ENCODE data around the gene ANKRD34A.

ANKRD34A gene

GRCh38 chr1:145967288-145967687 is 2.9 kb upstream of the ANKRD34A start:
- no peak for DNase-seq (ENCODE audit: low read depth in 3 of 3)

DNA sequence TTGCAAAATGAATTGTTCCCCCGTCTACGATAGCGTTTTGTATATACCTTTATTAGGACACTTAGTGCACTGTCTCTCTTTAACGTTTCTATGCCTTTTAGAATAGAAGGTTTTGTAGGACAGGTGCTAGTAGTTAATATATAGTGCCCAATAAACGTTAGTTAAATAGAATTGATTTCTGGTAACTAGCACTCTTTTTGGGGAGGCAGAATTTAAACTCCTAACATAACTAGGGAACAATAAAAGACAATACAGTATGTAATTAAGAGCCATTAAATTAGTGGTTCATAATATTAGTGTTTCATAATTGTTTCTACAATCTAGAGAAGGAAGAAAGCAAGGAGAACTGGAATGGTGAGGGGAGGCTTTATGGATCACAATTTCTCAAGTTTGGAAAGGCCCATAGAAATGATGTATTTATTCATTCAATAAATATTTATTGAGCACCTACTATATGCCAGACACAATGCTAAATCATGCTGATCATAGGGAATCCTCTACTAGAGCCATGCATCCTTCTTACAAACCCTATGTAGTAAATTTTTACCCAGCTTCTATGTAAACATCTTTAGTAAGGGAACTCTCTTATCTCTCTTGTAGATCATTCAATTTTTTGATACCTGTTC is 857 bp upstream of the ANKRD34A start:
- DNase-seq (ENCODE audit: low read depth in 3 of 3) = no peak

DNA sequence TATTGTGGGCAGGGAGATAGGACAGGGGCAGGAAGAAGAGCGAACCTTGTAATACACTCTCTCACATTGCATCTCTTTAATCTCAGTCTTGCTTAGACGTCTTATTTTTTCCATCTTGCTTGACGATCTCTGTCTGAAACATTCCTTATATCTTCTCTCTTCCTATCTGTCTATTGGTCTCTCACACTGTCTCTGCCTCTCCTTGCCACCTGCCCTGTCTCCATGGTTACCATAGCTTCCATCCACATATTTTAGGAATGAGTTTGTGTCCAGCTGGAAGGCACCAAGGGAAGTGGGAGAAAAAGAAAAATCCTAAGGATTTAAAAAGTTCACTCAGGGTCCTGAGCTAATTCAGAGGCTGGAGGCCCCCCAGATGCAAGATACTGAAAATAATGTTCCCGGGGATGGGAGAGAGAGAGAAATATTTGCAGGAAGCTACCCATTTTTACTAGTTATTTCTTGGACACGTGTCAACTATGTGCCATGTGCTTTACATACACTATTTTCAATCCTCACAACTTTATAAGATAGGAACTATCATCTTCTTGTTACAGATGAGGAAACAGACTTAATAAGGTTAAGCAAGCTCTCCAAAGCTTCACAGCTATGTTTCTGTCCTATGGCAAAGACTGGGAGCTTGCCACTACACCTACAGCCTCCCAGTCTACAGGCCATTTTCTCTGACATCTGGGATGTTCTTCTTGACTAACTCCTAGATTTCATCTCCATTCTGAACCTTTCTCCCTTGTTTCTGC is 933 bp downstream of the ANKRD34A start:
- DNase-seq (ENCODE audit: low read depth in 3 of 3) = no peak

DNA sequence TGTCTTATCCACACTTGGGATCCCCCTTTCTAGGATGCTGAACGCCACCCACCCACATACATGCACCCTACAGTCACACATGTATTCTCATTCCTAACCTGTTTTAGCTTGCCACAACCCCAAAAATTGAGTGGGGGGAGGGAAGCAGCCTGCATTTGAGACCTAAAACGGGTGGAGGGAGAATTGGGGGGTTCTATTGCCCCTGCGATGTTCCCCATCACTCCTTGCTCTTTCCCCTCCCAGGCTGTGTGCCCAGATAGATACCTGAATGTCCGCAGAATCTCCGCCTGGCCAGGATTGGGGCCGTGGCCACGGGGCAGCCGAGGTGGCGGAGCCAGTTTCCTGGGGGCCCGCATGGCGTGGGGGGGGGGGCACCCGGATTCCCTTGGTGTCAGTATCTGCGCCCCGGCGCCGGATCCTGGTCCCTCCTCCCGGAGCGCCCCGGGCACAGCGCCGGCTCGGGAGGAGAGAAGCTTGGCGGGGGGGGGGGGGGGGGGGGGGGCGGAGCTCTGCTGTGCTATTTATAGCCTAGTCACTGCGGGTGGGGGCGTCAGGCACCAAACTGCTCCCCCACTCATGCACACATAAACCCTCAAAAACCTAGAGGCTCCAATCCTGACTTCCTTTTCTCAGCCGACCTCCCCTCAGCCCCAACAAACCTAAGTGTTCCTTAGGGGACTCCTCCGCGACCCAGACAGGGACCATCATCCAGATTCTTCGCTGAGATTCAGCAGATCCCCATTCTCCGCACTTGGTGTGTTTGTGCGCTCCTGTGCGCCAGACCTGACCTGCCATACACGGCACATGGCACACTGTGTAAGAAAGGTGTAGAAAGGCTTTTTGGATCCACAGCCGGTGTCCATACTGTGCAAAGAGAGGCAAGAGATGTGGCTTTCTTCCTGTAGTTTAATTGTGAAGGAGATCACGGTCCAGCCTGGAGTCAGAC is 1.9 kb downstream of the ANKRD34A start:
- no peak for DNase-seq (ENCODE audit: low read depth in 3 of 3)

GRCh38 chr1:145961425-145962156 is 2.8 kb downstream of the ANKRD34A start:
- DNase-seq (ENCODE audit: low read depth in 3 of 3) = peak in 2 of 3 experiments; percentile 33 to 50

DNA sequence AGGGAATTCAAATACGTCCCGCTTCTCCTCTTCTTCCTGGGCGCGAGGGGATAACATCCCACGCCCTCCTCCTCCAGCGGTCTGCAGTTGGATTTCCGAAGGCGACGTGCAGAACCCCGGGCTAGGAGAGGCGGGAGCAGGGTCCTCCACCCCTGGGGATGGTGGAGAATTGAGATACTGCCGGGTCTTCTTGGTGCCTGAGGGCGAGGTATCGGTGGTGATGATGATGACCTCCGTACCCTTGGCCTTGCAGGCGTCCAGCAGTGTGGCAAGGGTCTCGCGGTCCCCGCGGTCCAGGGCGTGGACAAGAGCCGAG is 3.3 kb downstream of the ANKRD34A start:
- no peak for DNase-seq (ENCODE audit: low read depth in 3 of 3)

- DNase-seq (ENCODE audit: low read depth in 3 of 3) = no peak
Observed at GRCh38 chr1:145960468-145961108, 3.8 kb downstream of the ANKRD34A start.

DNA sequence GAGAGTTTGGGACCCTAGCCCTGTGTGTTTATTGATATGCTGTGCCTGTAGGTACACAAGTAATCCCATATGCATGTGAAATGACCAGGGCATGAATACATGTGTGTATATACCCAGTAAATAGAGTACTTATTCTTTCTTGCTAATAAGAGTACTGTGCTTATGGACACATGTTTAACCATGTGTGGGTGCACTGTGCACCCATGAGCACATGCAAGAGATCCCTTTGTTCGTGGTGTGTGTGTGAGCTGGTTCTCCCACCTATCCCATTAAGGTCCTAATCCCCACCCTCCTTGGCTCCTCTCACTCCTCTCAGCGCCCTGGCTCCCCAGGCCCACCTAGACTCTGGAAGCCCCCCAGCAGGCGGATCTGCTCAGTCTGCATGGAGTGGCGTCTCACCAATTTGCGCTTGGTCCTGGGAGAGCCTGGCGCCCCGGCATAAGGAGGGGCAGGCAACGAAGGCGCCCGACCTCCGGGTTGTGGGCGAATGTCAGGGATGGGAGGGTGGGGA is 4.4 kb downstream of the ANKRD34A start:
- DNase-seq (ENCODE audit: low read depth in 3 of 3) = no peak

- DNase-seq (ENCODE audit: low read depth in 3 of 3) = no peak
Observed at GRCh38 chr1:145959333-145959732, 5.0 kb downstream of the ANKRD34A start.

- no peak for DNase-seq (ENCODE audit: low read depth in 3 of 3)
Observed at GRCh38 chr1:145958734-145959133, 5.6 kb downstream of the ANKRD34A start.

- peak; percentile 85 to 89 (median 87) for DNase-seq (ENCODE audit: low read depth in 3 of 3)
Observed at GRCh38 chr1:145957443-145958319, 6.7 kb downstream of the ANKRD34A start, which contains the start of gene LIX1L. TSS of gene LIX1L (minus strand) at chr1:145958017. CDS start at chr1:145957927, 90 bp downstream.

DNA sequence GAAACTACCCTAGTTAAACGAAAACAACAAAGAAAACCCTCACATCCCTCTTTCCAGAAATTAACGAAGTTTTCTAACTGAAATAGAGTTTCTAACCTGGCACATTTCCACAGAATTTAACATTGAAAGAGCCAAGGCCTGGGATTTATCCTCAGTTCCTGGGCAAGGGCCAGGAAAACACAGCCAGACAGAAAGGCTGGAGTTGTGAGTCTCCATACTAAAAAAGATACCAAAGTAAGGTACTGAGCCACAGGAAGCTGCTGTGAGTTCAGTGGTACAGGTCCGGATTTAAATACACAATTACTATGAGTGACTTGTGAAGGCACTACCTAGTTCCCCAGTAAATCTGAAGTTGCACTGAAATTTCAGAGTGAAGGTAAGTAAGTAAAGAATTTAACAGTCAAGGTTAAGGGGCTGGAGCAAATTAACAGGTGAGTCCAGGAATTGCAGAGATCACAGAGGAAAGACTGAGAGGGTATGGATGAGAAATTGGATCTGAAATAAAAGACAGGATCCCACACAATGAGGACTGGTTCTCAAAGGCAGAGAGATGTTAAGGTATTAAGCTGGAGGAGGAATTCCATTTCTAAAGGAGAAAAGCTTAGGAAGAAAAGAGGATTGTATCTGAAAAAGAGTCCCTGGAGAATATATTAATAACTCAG is 7.5 kb downstream of the ANKRD34A start:
- no peak for DNase-seq (ENCODE audit: low read depth in 3 of 3)

GRCh38 chr1:145956361-145956760 is 8.0 kb downstream of the ANKRD34A start:
- DNase-seq (ENCODE audit: low read depth in 3 of 3) = no peak

DNA sequence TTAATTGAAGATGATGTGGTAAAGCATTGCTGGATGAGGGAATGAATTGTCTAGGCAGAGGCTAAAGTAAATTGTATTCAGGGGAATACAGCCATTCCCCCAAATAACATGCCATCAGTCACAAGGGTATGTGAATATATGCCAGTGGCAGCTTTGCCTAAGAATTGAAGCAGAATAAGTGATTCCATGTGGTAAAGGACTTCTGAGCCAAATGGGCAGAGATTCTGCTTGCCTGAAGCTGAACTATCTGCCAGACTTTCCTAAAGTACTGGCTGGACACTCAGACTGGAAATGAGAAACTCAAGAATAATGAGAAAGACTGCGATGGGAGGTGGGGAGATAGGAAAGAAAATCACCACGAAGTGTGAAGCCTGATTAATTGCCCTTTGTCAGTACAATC is 8.9 kb downstream of the ANKRD34A start:
- no peak for DNase-seq (ENCODE audit: low read depth in 3 of 3)

DNA sequence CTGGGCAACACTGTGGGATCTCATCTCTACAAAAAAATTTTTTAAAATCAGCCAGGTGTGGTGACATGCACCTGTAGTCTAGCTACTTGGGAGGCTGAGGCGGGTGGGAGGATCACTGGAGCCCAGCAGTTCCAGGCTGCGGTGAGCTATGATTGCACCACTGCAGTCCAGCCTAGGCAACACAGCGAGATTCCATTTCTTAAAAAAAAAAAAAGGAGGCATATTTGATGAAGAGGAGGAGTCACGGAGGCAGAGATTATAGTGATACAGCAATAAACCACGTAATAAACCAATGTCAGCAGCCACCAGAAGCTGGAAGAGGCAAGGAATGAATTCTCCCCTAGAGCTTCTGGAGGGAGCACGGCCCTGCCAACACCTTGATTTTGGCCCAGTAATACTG is 10.5 kb downstream of the ANKRD34A start:
- no peak for DNase-seq (ENCODE audit: low read depth in 3 of 3)

GRCh38 chr1:145952903-145953302 is 11.5 kb downstream of the ANKRD34A start:
- no peak for DNase-seq (ENCODE audit: low read depth in 3 of 3)

- no peak for DNase-seq (ENCODE audit: low read depth in 3 of 3)
Observed at GRCh38 chr1:145951526-145951925, 12.8 kb downstream of the ANKRD34A start.

- no peak for DNase-seq (ENCODE audit: low read depth in 3 of 3)
Observed at GRCh38 chr1:145949219-145949618, 15.2 kb downstream of the ANKRD34A start.

GRCh38 chr1:145947551-145947950 is 16.8 kb downstream of the ANKRD34A start:
- no peak for DNase-seq (ENCODE audit: low read depth in 3 of 3)

Measured in stimulated activated CD4-positive, alpha-beta T cell treated with anti-CD3 and anti-CD28 coated beads, TNF-alpha, amount 100 ng/mL, for 4 hours (primary cell).